ENCODE measurements around the gene TNS3. TPM values are rescaled to one million over a fixed set of nuclear protein-coding genes. Genes with fewer than 3 reads are reported as not detected.

The TNS3 gene
- total RNA-seq, 1 experiment from 2014 or later = 27.6 TPM

- Histone ChIP-seq H3K36me3 (peaks cover 10% of the 10 kb centered on the region; the same call in 1 of the 2 replicates), H3K9me3 (no peaks in the 10 kb centered on the region), H3K4me3 (no peak overlapping the region), H3K27me3 (no peaks in the 10 kb centered on the region)
- DNase-seq = no peak
Observed at GRCh38 chr7:47304727-47305719, 276.9 kb downstream of the TNS3 start.

- DNase-seq = no peak
- no peak overlapping the region for H3K4me3 ChIP-seq
- peaks cover 12% of the 10 kb centered on the region; the same call in 1 of the 2 replicates for H3K36me3 ChIP-seq
- H3K9me3 ChIP-seq = no peaks in the 10 kb centered on the region
- no peaks in the 10 kb centered on the region for H3K27me3 ChIP-seq
Observed at GRCh38 chr7:47303695-47304453, 278.0 kb downstream of the TNS3 start.

DNA sequence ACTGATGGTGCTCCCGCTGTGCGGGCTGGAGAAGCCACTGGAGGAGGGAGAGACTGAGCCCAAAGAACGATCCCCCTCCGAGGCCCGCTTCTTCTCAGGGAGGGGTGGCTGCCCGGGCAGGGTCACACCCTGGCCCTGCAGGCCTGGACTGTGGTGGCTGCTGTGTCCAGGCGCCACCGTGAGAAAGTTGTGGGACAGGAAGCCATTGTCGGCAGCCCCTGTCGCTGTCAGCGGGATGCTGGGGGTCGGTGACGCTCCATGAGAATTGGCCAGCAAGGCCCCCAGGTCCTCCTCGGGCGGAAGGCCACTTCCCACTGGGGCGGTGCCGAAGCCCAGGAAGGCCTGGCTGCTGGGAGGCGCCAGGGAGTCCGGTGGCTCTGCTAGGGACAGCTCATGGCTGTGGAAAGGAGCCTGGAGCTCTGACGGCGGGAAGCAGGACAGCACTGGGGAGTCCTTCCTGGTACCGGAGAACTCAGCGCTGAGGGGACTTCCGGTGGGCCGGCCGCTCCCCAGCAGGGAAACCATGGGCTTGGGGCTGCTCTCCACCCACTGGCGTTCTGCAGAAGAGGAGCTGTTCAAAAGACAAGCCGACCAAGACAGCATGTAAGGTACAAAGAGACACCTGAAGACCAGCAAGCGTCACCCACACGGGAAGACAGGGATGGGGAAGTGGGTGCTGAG, 278.8 kb downstream of the TNS3 start:
- H3K27me3 ChIP-seq = no peaks in the 10 kb centered on the region
- H3K4me3 ChIP-seq = no peak overlapping the region
- DNase-seq = no peak
- no peaks in the 10 kb centered on the region for H3K9me3 ChIP-seq
- H3K36me3 ChIP-seq = peaks cover 12% of the 10 kb centered on the region; the same call in 1 of the 2 replicates

GRCh38 chr7:47302560-47302959, 279.4 kb downstream of the TNS3 start:
- Histone ChIP-seq H3K4me3 (no peak overlapping the region), H3K27me3 (no peaks in the 10 kb centered on the region), H3K9me3 (no peaks in the 10 kb centered on the region), H3K36me3 (peaks cover 12% of the 10 kb centered on the region; the same call in 1 of the 2 replicates)
- no peak for DNase-seq

- Histone ChIP-seq H3K27me3 (no peaks in the 10 kb centered on the region), H3K4me3 (no peak overlapping the region), H3K36me3 (peaks cover 14% of the 10 kb centered on the region; the same call in 1 of the 2 replicates), H3K9me3 (no peaks in the 10 kb centered on the region)
- DNase-seq = peak; percentile 23
Observed at GRCh38 chr7:47301657-47302295, 280.1 kb downstream of the TNS3 start.

DNA sequence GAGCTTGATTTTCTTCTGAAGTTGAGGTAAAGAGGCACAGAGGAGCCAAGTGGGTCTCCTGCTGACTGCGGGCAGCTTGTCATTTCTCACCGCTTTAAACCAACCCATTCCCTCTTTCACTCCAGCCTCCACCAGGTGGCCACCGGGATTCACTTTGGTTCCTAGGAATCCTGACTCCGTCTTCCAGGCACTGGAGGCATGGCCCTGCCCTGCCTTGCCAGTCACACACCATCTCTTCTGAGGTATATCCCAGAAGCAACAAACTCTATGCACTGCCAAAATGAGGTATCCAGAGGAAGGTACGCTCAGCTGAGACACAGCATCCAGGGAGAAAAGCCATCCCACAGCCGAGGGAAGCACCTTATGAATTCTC, 280.8 kb downstream of the TNS3 start:
- no peak for DNase-seq
- Histone ChIP-seq H3K36me3 (peaks cover 17% of the 10 kb centered on the region; the same call in 1 of the 2 replicates), H3K4me3 (no peak overlapping the region), H3K27me3 (no peaks in the 10 kb centered on the region), H3K9me3 (no peaks in the 10 kb centered on the region)

- H3K36me3 ChIP-seq = peaks cover 22% of the 10 kb centered on the region
- no peaks in the 10 kb centered on the region for H3K27me3 ChIP-seq
- no peak for DNase-seq
- H3K9me3 ChIP-seq = no peaks in the 10 kb centered on the region
- no peak overlapping the region for H3K4me3 ChIP-seq
Observed at GRCh38 chr7:47300472-47301104, 281.3 kb downstream of the TNS3 start.

- H3K4me3 ChIP-seq = no peak overlapping the region
- H3K36me3 ChIP-seq = peaks cover 28% of the 10 kb centered on the region
- no peaks in the 10 kb centered on the region for H3K9me3 ChIP-seq
- DNase-seq = no peak
- H3K27me3 ChIP-seq = no peaks in the 10 kb centered on the region
Observed at GRCh38 chr7:47299496-47299895, 282.4 kb downstream of the TNS3 start.

DNA sequence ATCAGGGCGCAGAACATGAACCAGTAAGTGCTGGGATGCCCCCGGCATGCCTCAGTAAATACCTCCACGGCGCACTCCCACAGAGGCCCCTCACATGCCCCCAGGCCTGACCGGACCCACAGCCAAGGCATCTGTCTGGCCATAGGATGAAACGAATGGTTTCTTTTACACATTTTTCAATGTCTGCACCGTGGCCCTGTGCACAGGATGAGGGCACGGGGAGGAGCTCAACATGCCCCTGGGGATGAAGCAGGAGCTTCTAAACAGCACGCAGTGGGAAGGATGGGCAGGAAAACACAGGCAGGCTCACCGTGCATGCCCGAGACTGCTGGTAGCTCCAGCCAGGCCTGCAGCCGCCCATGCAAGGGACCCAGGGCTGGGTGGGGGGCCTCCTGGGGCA, 283.3 kb downstream of the TNS3 start:
- Histone ChIP-seq H3K27me3 (no peaks in the 10 kb centered on the region), H3K4me3 (no peak overlapping the region), H3K9me3 (no peaks in the 10 kb centered on the region), H3K36me3 (peaks cover 34% of the 10 kb centered on the region)
- no peak for DNase-seq

DNA sequence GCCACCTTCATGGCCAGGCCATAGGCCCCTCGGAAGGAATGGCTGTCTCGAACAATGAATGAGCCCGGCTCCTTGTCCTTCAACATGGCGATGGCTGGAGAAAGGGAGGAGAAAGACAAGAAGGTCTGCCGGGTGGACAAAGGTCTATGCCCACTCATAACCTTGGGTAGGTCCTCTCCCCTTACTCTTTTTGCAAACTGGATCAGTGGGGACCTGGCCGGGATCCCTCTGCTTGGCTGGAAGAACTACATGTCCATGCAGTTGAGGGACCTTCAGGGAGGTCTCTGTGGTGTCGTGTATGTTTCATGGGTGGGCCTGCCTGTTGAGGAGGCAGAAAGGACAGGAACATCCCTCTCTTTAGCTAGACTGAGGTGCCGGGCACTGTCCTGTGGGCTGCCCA, 284.8 kb downstream of the TNS3 start:
- Histone ChIP-seq H3K4me3 (no peak overlapping the region), H3K9me3 (no peaks in the 10 kb centered on the region), H3K36me3 (peaks cover 43% of the 10 kb centered on the region), H3K27me3 (no peaks in the 10 kb centered on the region)
- DNase-seq = no peak

GRCh38 chr7:47295606-47296005, 286.3 kb downstream of the TNS3 start:
- DNase-seq = no peak
- Histone ChIP-seq H3K36me3 (peaks cover 47% of the 10 kb centered on the region), H3K9me3 (no peaks in the 10 kb centered on the region), H3K27me3 (no peaks in the 10 kb centered on the region), H3K4me3 (no peak overlapping the region)

- H3K36me3 ChIP-seq = peaks cover 54% of the 10 kb centered on the region
- DNase-seq = no peak
- no peaks in the 10 kb centered on the region for H3K9me3 ChIP-seq
- H3K4me3 ChIP-seq = no peak overlapping the region
- H3K27me3 ChIP-seq = no peaks in the 10 kb centered on the region
Observed at GRCh38 chr7:47294556-47295222, 287.2 kb downstream of the TNS3 start.

- Histone ChIP-seq H3K36me3 (peaks cover 52% of the 10 kb centered on the region), H3K4me3 (no peak overlapping the region), H3K27me3 (no peaks in the 10 kb centered on the region), H3K9me3 (no peaks in the 10 kb centered on the region)
- no peak for DNase-seq
Observed at GRCh38 chr7:47293884-47294555, 287.9 kb downstream of the TNS3 start.

GRCh38 chr7:47292832-47293309, 289.0 kb downstream of the TNS3 start:
- Histone ChIP-seq H3K27me3 (no peaks in the 10 kb centered on the region), H3K36me3 (peaks cover 52% of the 10 kb centered on the region), H3K9me3 (no peaks in the 10 kb centered on the region), H3K4me3 (no peak overlapping the region)
- no peak for DNase-seq
